T1000 (cell line): ENCODE results near the gene CABLES1.

Experiments
- DNase-seq: peaks from one replicate; lab custom pipeline; 2025; ENCODE audit warnings: mixed read lengths; lab: John Stamatoyannopoulos, UW

CABLES1 gene

GRCh38 chr18:23169673-23170044 is 34.4 kb downstream of the CABLES1 start:
- DNase-seq = no peak

- no peak for DNase-seq
These were observed 34.9 kb downstream of the CABLES1 start for GRCh38 chr18:23170137-23170536.

- DNase-seq = no peak
These were observed 36.4 kb downstream of the CABLES1 start for GRCh38 chr18:23171581-23172156.

GRCh38 chr18:23172591-23173380 is 37.5 kb downstream of the CABLES1 start:
- no peak for DNase-seq

GRCh38 chr18:23173912-23174311 is 38.6 kb downstream of the CABLES1 start:
- no peak for DNase-seq

- no peak for DNase-seq
These were observed 41.6 kb downstream of the CABLES1 start for GRCh38 chr18:23176701-23177432.

- no peak for DNase-seq
These were observed 42.3 kb downstream of the CABLES1 start for GRCh38 chr18:23177433-23178072.

- no peak for DNase-seq
These were observed 42.9 kb downstream of the CABLES1 start for GRCh38 chr18:23178201-23178600.

- DNase-seq = no peak
These were observed 43.4 kb downstream of the CABLES1 start for GRCh38 chr18:23178661-23179081.

- DNase-seq = no peak
These were observed 44.1 kb downstream of the CABLES1 start for GRCh38 chr18:23179416-23179815.

GRCh38 chr18:23181547-23181946 is 46.3 kb downstream of the CABLES1 start:
- no peak for DNase-seq

GRCh38 chr18:23182606-23183005 is 47.3 kb downstream of the CABLES1 start:
- DNase-seq = no peak

GRCh38 chr18:23183411-23184150 is 48.3 kb downstream of the CABLES1 start:
- DNase-seq = no peak

GRCh38 chr18:23186781-23187180 is 51.5 kb downstream of the CABLES1 start:
- DNase-seq = no peak

- DNase-seq = no peak
These were observed 52.9 kb downstream of the CABLES1 start for GRCh38 chr18:23188068-23188760.

- no peak for DNase-seq
These were observed 53.8 kb downstream of the CABLES1 start for GRCh38 chr18:23189099-23189498.

- no peak for DNase-seq
These were observed 54.7 kb downstream of the CABLES1 start for GRCh38 chr18:23189768-23190661.

- DNase-seq = no peak
These were observed 55.9 kb downstream of the CABLES1 start for GRCh38 chr18:23191232-23191631.

GRCh38 chr18:23193742-23194141 is 58.5 kb downstream of the CABLES1 start:
- no peak for DNase-seq
